Transverse colon (tissue), 4 donors: ENCODE measurements around the gene LMAN1L. TPM values are rescaled to one million over a fixed set of nuclear protein-coding genes. Genes with fewer than 3 reads are reported as not detected.
A peak's percentile ranks its signal among the peaks of the same experiment; 100 is the strongest.

Experiments used
- DNase-seq: peaks from one replicate; pipeline ENCODE4 v3.0.0-alpha.2; 2019
- H3K27ac ChIP-seq, 4 donors: fragments of 200-600 bp; sonication (generic); 2 replicates each; pipeline ENCODE4 v1.5.1; 2016 to 2018; ENCODE audit warnings: inconsistent platforms in 4 of 4
- H3K27me3 ChIP-seq: fragments of 200-600 bp; sonication (generic); 2 replicates; pipeline ENCODE4 v1.5.1; 2017; ENCODE audit warnings: inconsistent platforms
- H3K36me3 ChIP-seq, 4 donors: fragments of 200-600 bp; sonication (generic); 2 replicates each; pipeline ENCODE4 v1.5.1; 2017 to 2019; ENCODE audit warnings: inconsistent platforms in 4 of 4
- H3K4me1 ChIP-seq, 4 donors: fragments of 200-600 bp; sonication (generic); 2 replicates each; pipeline ENCODE4 v1.5.1; 2017 to 2020; ENCODE audit warnings: inconsistent platforms in 4 of 4
- H3K4me3 ChIP-seq, 4 donors: fragments of 200-600 bp; sonication (generic); 1 replicate in 1 of 4; 2 replicates in 3 of 4; pipeline versions ENCODE4 v1.5.1 to v1.6.1; 2017 to 2019; ENCODE audit warnings: inconsistent platforms in 4 of 4
- H3K9me3 ChIP-seq, 2 donors: fragments of 200-600 bp; sonication (generic); 2 replicates each; pipeline ENCODE4 v1.5.1; 2017 to 2019; ENCODE audit warnings: inconsistent platforms in 2 of 2
- EP300 ChIP-seq: sonication (generic); formaldehyde crosslinking; IDR thresholded peaks from one replicate; pipeline ENCODE4 v1.6.1; 2017; ENCODE audit warnings: antibody characterized with exemption, low read depth
- POLR2A ChIP-seq: fragments of 450-650 bp; IDR thresholded peaks from one replicate; pipeline ENCODE4 v1.6.1; 2016; ENCODE audit warnings: antibody characterized with exemption, mild to moderate bottlenecking, moderate library complexity
- POLR2AphosphoS5 ChIP-seq, 3 donors: sonication (generic); formaldehyde crosslinking; IDR thresholded peaks; one replicate each; pipeline ENCODE4 v1.6.1; 2016; ENCODE audit warnings: antibody characterized with exemption in 3 of 3
- WGBS, 2 donors: methylation state at CpG; one replicate each; pipeline ENCODE4 v1.1.5; 2018; ENCODE audit warnings: low coverage in 1 of 2; 5-methylcytosine and 5-hydroxymethylcytosine counted together
- in situ Hi-C, 4 donors: fragments of 200-750 bp; cut with MboI; loops; one replicate each; pipeline versions ENCODE4 v1.15.0 to v1.15.1; 2017; ENCODE audit warnings: low sequenced_read_pairs in 3 of 4, low pct_ligation_motif_present in 1 of 4, low pct_unique_long_range_greater_than_20kb in 1 of 4
- intact Hi-C: fragments of 100-400 bp; cut with DNase I; formaldehyde crosslinking; loops from one replicate; pipeline ENCODE4 v1.15.1; 2023; ENCODE audit warnings: low total_unique reads
- total RNA-seq, 4 donors: library from RNA; depleted of rRNA; stranded (reverse); fragments of >200 nt; gene quantifications; one replicate each; pipeline ENCODE4 v1.1.0, GENCODE V29; 2016
- TF ChIP-seq, protein P1 (sequence below), 5 experiments: fragments of 200-600 bp in 3 of 5; fragments of 450-650 bp in 2 of 5; sonication (generic) in 3 of 5; IDR thresholded peaks; 1 replicate in 2 of 5; 2 replicates in 3 of 5; pipeline ENCODE4 v1.5.1; 2016 to 2017; ENCODE audit warnings: antibody characterized with exemption in 5 of 5, inconsistent platforms in 3 of 5, mild to moderate bottlenecking in 2 of 5, moderate library complexity in 1 of 5

Gene LMAN1L
- total RNA-seq, 4 donors from 2014 or later: 20.2 TPM; not detected in 3

DNA sequence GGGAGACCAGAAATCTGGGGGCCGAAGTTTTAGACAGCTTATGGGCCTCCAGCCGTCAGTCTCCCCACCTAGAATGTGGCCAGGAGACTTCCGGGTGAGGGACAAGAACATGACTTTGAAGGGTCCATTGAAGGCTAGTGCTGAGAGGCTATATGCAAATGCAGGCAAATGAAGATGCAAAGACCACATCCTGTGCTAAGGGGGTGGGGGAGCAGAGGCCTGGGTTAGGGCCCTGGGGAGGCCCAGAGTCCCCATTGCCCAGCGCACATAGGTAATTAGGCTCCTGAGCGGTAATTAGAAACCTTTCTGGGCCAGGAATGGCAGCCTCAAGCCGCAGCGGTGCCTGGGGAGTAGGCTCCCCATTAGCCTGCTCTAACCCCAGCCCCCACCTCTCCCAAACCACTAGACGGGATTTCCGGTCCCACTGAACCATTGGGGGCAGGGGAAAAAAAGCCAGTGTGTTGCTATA lies 23.9 kb upstream of the LMAN1L start:
- in situ Hi-C loops: no loop called here
- H3K4me3 ChIP-seq: peak overlapping the region in 1 of 4 donors; percentile 32
- 42% methylated on average over 9 of the region's 9 CpGs; no CpG with 5 or more reads in 1 of the 2 donors for WGBS, 2 donors
- H3K27ac ChIP-seq: peak overlapping the region; percentile 84 to 92 (median 86)
- no peaks in the 10 kb centered on the region for H3K27me3 ChIP-seq
- H3K36me3 ChIP-seq: no peaks in the 10 kb centered on the region
- TF ChIP-seq POLR2AphosphoS5 (IDR thresholded peaks at IDR 0.05): peak in 1 of 3 donors; percentile 8
- no peak for TF ChIP-seq POLR2A
- H3K9me3 ChIP-seq: no peaks in the 10 kb centered on the region
- DNase-seq: peak; percentile 61
- peaks cover 61 to 100% (median 78%) of the 10 kb centered on the region in 4 donors for H3K4me1 ChIP-seq
- intact Hi-C loops: no loop called here

GRCh38 chr15:74789171-74789631 lies 23.4 kb upstream of the LMAN1L start:
- DNase-seq: peak; percentile 89
- in situ Hi-C loops: no loop called here
- TF ChIP-seq POLR2AphosphoS5 (IDR thresholded peaks at IDR 0.05) (peak in 2 of 3 donors; percentile 18 to 57), POLR2A (no peak)
- Histone ChIP-seq H3K27me3 (no peaks in the 10 kb centered on the region), H3K36me3 (no peaks in the 10 kb centered on the region), H3K9me3 (no peaks in the 10 kb centered on the region), H3K4me3 (peak overlapping the region in 1 of 4 donors; percentile 32), H3K4me1 (peaks cover 57 to 96% (median 73%) of the 10 kb centered on the region in 4 donors), H3K27ac (peak overlapping the region; percentile 84 to 92 (median 86))
- WGBS, 2 donors: 26% methylated on average over 9 of the region's 14 CpGs; no CpG with 5 or more reads in 1 of the 2 donors
- intact Hi-C loops: no loop called here

- H3K27ac ChIP-seq: peak overlapping the region; percentile 84 to 92 (median 86)
- no peak for TF ChIP-seq POLR2AphosphoS5 (IDR thresholded peaks at IDR 0.05)
- TF ChIP-seq, protein P1, sequence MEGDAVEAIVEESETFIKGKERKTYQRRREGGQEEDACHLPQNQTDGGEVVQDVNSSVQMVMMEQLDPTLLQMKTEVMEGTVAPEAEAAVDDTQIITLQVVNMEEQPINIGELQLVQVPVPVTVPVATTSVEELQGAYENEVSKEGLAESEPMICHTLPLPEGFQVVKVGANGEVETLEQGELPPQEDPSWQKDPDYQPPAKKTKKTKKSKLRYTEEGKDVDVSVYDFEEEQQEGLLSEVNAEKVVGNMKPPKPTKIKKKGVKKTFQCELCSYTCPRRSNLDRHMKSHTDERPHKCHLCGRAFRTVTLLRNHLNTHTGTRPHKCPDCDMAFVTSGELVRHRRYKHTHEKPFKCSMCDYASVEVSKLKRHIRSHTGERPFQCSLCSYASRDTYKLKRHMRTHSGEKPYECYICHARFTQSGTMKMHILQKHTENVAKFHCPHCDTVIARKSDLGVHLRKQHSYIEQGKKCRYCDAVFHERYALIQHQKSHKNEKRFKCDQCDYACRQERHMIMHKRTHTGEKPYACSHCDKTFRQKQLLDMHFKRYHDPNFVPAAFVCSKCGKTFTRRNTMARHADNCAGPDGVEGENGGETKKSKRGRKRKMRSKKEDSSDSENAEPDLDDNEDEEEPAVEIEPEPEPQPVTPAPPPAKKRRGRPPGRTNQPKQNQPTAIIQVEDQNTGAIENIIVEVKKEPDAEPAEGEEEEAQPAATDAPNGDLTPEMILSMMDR (IDR thresholded peaks at IDR 0.05): no peak
- no peak for TF ChIP-seq POLR2A
- no peak for TF ChIP-seq EP300
- no peaks in the 10 kb centered on the region for H3K27me3 ChIP-seq
- DNase-seq: no peak
- H3K36me3 ChIP-seq: no peaks in the 10 kb centered on the region
- WGBS, 2 donors: 0 to 23% methylated on average over 1 to 3 of the region's 3 CpGs
- intact Hi-C loops (no loop called here), in situ Hi-C loops (no loop called here)
- no peaks in the 10 kb centered on the region for H3K9me3 ChIP-seq
- peaks cover 57 to 91% (median 69%) of the 10 kb centered on the region in 4 donors for H3K4me1 ChIP-seq
- H3K4me3 ChIP-seq: peak overlapping the region in 1 of 4 donors; percentile 32
Measured at GRCh38 chr15:74789741-74790079, 22.9 kb upstream of the LMAN1L start.

- Histone ChIP-seq H3K4me1 (peaks cover 54 to 86% (median 65%) of the 10 kb centered on the region in 4 donors), H3K27ac (peak overlapping the region; percentile 84 to 92 (median 86)), H3K27me3 (no peaks in the 10 kb centered on the region), H3K9me3 (no peaks in the 10 kb centered on the region), H3K4me3 (peak overlapping the region in 1 of 4 donors; percentile 32), H3K36me3 (no peaks in the 10 kb centered on the region)
- in situ Hi-C loops: no loop called here
- TF ChIP-seq POLR2AphosphoS5 (IDR thresholded peaks at IDR 0.05) (peak in 1 of 3 donors; percentile 10), EP300 (no peak), POLR2A (peak; percentile 15)
- TF ChIP-seq, protein P1 (IDR thresholded peaks at IDR 0.05): no peak
- DNase-seq: peak; percentile 68
- 32 to 40% methylated on average over 2 to 15 of the region's 15 CpGs for WGBS, 2 donors
- intact Hi-C loops: no loop called here
Measured at GRCh38 chr15:74790080-74790916, 22.3 kb upstream of the LMAN1L start.

- 24 to 57% methylated on average over 1 of the region's 1 CpG for WGBS, 2 donors
- Histone ChIP-seq H3K36me3 (no peaks in the 10 kb centered on the region), H3K4me1 (peaks cover 50 to 78% (median 61%) of the 10 kb centered on the region in 4 donors), H3K27me3 (no peaks in the 10 kb centered on the region), H3K9me3 (no peaks in the 10 kb centered on the region), H3K4me3 (no peak overlapping the region), H3K27ac (peak overlapping the region; percentile 84 to 92 (median 86))
- no peak for DNase-seq
- TF ChIP-seq, protein P1 (IDR thresholded peaks at IDR 0.05): no peak
- TF ChIP-seq POLR2A (no peak), POLR2AphosphoS5 (IDR thresholded peaks at IDR 0.05) (no peak), EP300 (no peak)
- in situ Hi-C loops (no loop called here), intact Hi-C loops (no loop called here)
Measured at GRCh38 chr15:74791007-74791406, 21.6 kb upstream of the LMAN1L start.
